ENCODE results near the gene ELMO1.

DNA sequence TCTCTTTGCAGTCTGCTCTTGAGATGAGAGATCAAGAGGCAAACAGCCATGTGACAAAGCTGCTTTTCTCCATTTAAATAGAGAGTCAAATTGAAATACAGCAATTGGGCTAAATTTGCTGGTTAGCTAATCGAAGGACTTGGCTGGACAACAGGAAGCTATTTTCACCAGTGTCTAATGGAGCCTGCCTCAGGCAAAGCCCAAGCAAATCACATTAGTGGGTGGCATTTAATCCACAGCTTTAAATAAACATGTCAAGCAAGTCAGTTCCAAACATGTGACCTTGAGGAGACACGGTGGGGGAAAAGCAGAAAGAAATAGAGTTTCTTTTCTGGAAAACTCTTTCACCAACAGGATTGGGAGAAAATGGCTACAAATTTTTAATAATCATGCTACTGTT, 543.9 kb downstream of the ELMO1 start:
- TF ChIP-seq, protein P1, sequence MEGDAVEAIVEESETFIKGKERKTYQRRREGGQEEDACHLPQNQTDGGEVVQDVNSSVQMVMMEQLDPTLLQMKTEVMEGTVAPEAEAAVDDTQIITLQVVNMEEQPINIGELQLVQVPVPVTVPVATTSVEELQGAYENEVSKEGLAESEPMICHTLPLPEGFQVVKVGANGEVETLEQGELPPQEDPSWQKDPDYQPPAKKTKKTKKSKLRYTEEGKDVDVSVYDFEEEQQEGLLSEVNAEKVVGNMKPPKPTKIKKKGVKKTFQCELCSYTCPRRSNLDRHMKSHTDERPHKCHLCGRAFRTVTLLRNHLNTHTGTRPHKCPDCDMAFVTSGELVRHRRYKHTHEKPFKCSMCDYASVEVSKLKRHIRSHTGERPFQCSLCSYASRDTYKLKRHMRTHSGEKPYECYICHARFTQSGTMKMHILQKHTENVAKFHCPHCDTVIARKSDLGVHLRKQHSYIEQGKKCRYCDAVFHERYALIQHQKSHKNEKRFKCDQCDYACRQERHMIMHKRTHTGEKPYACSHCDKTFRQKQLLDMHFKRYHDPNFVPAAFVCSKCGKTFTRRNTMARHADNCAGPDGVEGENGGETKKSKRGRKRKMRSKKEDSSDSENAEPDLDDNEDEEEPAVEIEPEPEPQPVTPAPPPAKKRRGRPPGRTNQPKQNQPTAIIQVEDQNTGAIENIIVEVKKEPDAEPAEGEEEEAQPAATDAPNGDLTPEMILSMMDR (IDR thresholded peaks at IDR 0.05; ENCODE audit: low read depth, low read length, poor library complexity, severe bottlenecking): no peak
- no peak for TF ChIP-seq EZH2phosphoT487 (IDR thresholded peaks at IDR 0.05; ENCODE audit: borderline replicate concordance, low read length)
